IMR-90 (cell line): ENCODE measurements around the gene DENND6B. TPM values are rescaled to one million over a fixed set of nuclear protein-coding genes. Genes with fewer than 3 reads are reported as not detected.

Experiments used
- ATAC-seq: fragments of 200-7000 bp; cut with Tn5 transposase; 2 replicates; pipeline ENCODE4 v1.9.1; 2020; ENCODE audit warnings: low read depth, mild to moderate bottlenecking, moderate library complexity
- BruUV-seq: library from RNA; stranded (reverse); fragments of 400-500 nt; replicated peaks from 2 replicates; lab custom pipeline; 2021; lab: Mats Ljungman, UMichigan
- CTCF ChIA-PET: fragments of 300-600 bp; formaldehyde crosslinking; extraction: SDS; loops from one replicate; lab custom pipeline; 2021; ENCODE audit warnings: antibody characterized with exemption; lab: Yijun Ruan, JAX
- POLR2A ChIA-PET: fragments of 300-600 bp; sonication (Branson Sonifier 250); formaldehyde crosslinking; loops from one replicate; lab custom pipeline; 2022; ENCODE audit warnings: antibody characterized with exemption; ENCODE audit not compliant: unreplicated experiment; lab: Charles Lee
- DNase-seq: peaks from one replicate; pipeline ENCODE4 v3.0.0; 2013
- H2AFZ ChIP-seq: replicated peaks from 2 replicates; pipeline ENCODE3; 2013; ENCODE audit warnings: low read length, mild to moderate bottlenecking; ENCODE audit not compliant: poor library complexity
- H2AK5ac ChIP-seq: 2 replicates; pipeline ENCODE4 v1.6.1; 2013; ENCODE audit warnings: low read depth, low read length, inconsistent platforms
- H2AK9ac ChIP-seq: replicated peaks from 2 replicates; pipeline ENCODE3; 2013; ENCODE audit warnings: mild to moderate bottlenecking, low read depth, low read length, moderate library complexity; ENCODE audit not compliant: poor library complexity
- H2BK120ac ChIP-seq: 2 replicates; pipeline ENCODE4 v1.6.1; 2013; ENCODE audit warnings: low read depth, low read length, inconsistent platforms
- H2BK15ac ChIP-seq: 3 replicates; pipeline ENCODE4 v1.6.1; 2013; ENCODE audit warnings: low read depth, low read length, inconsistent platforms
- H2BK20ac ChIP-seq: 2 replicates; pipeline ENCODE4 v1.6.1; 2013; ENCODE audit warnings: low read depth, mild to moderate bottlenecking, inconsistent platforms, low read length, moderate library complexity
- H2BK5ac ChIP-seq: 2 replicates; pipeline ENCODE4 v1.6.1; 2013; ENCODE audit warnings: mild to moderate bottlenecking, low read depth, low read length, inconsistent platforms; ENCODE audit not compliant: poor library complexity, severe bottlenecking
- H3K14ac ChIP-seq: replicated peaks from 2 replicates; pipeline ENCODE4 v1.6.1; 2013; ENCODE audit warnings: low read depth, low read length, inconsistent platforms
- H3K18ac ChIP-seq: 2 replicates; pipeline ENCODE4 v1.6.1; 2013; ENCODE audit warnings: low read depth, low read length, control low read depth
- H3K23ac ChIP-seq: 2 replicates; pipeline ENCODE4 v1.6.1; 2013; ENCODE audit warnings: low read depth, low read length, inconsistent platforms
- H3K27ac ChIP-seq: 2 replicates; pipeline ENCODE4 v1.5.1; 2013; ENCODE audit warnings: mild to moderate bottlenecking, control low read depth, low read length; ENCODE audit not compliant: insufficient read depth
- H3K27me3 ChIP-seq: 2 replicates; pipeline ENCODE4 v1.6.1; 2013; ENCODE audit warnings: low read length; ENCODE audit not compliant: control insufficient read depth, insufficient read depth
- H3K36me3 ChIP-seq: 2 replicates; pipeline ENCODE4 v1.6.1; 2013; ENCODE audit warnings: low read length, mixed read lengths; ENCODE audit not compliant: control insufficient read depth, insufficient read depth
- H3K4ac ChIP-seq: 2 replicates; pipeline ENCODE4 v1.6.1; 2013; ENCODE audit warnings: low read depth, low read length, inconsistent platforms
- H3K4me1 ChIP-seq: 2 replicates; pipeline ENCODE4 v1.6.1; 2013; ENCODE audit warnings: low read length, mixed read lengths; ENCODE audit not compliant: control insufficient read depth, insufficient read depth
- H3K4me2 ChIP-seq: 2 replicates; pipeline ENCODE4 v1.6.1; 2013; ENCODE audit warnings: low read depth, mild to moderate bottlenecking, control low read depth, low read length, moderate library complexity
- H3K4me3 ChIP-seq: 2 replicates; pipeline ENCODE4 v1.5.1; 2013; ENCODE audit warnings: low read depth, mild to moderate bottlenecking, control low read depth, low read length, moderate library complexity; ENCODE audit not compliant: insufficient read depth
- H3K56ac ChIP-seq: 2 replicates; pipeline ENCODE4 v1.6.1; 2013; ENCODE audit warnings: low read length, inconsistent platforms; ENCODE audit not compliant: insufficient read depth; ENCODE audit errors: extremely low read depth
- H3K79me1 ChIP-seq, 2 experiments: 2 replicates each; pipeline ENCODE4 v1.6.1; 2013; ENCODE audit warnings: low read length in 2 of 2, inconsistent platforms in 1 of 2, low read depth in 1 of 2
- H3K9ac ChIP-seq: 2 replicates; pipeline ENCODE4 v1.6.1; 2013; ENCODE audit warnings: low read depth, low read length, control low read depth
- H3K9me1 ChIP-seq: 2 replicates; pipeline ENCODE4 v1.6.1; 2013; ENCODE audit warnings: low read length, inconsistent platforms; ENCODE audit not compliant: insufficient read depth
- H3K9me3 ChIP-seq: 2 replicates; pipeline ENCODE4 v1.6.1; 2013; ENCODE audit warnings: low read length; ENCODE audit not compliant: control insufficient read depth, insufficient read depth
- H4K20me1 ChIP-seq: 2 replicates; pipeline ENCODE4 v1.6.1; 2013; ENCODE audit warnings: low read length, inconsistent platforms; ENCODE audit not compliant: insufficient read depth
- H4K5ac ChIP-seq: 2 replicates; pipeline ENCODE4 v1.6.1; 2013; ENCODE audit warnings: mild to moderate bottlenecking, low read depth, low read length, control low read depth
- H4K8ac ChIP-seq, 2 experiments: 2 replicates each; pipeline ENCODE4 v1.6.1; 2013; ENCODE audit warnings: low read depth in 2 of 2, low read length in 2 of 2, control low read depth in 1 of 2, inconsistent platforms in 1 of 2
- H4K91ac ChIP-seq: 2 replicates; pipeline ENCODE4 v1.6.1; 2013; ENCODE audit warnings: low read depth, low read length, inconsistent platforms; ENCODE audit not compliant: insufficient read depth
- BHLHE40 ChIP-seq: fragments of 150-350 bp; IDR thresholded peaks from 2 replicates; pipeline ENCODE4 v1.6.1; 2016; ENCODE audit warnings: mild to moderate bottlenecking, low read depth, low read length
- CEBPB ChIP-seq: IDR thresholded peaks from 2 replicates; pipeline ENCODE4 v1.6.1; 2012; ENCODE audit warnings: low read depth, low read length, improper control_type of control experiment
- CHD1 ChIP-seq: IDR thresholded peaks from 2 replicates; pipeline ENCODE4 v1.6.1; 2012; ENCODE audit warnings: low read depth, low read length, improper control_type of control experiment
- CTCF ChIP-seq: conservative IDR thresholded peaks from 2 replicates; pipeline ENCODE4 v1.5.1; 2012; ENCODE audit warnings: mild to moderate bottlenecking, low read depth, low read length, improper control_type of control experiment
- ELK1 ChIP-seq: fragments of 150-350 bp; IDR thresholded peaks from 2 replicates; pipeline ENCODE4 v1.6.1; 2016; ENCODE audit warnings: low read depth, mild to moderate bottlenecking, low read length, moderate library complexity, borderline replicate concordance
- FOS ChIP-seq: fragments of 150-350 bp; IDR thresholded peaks from 2 replicates; pipeline ENCODE4 v1.6.1; 2016; ENCODE audit warnings: low read depth, low read length
- MAFK ChIP-seq: IDR thresholded peaks from 2 replicates; pipeline ENCODE4 v1.6.1; 2012; ENCODE audit warnings: low read depth, low read length, improper control_type of control experiment
- MAZ ChIP-seq: IDR thresholded peaks from 2 replicates; pipeline ENCODE4 v1.6.1; 2012; ENCODE audit warnings: low read depth, mild to moderate bottlenecking, low read length, improper control_type of control experiment, moderate library complexity, borderline replicate concordance
- MXI1 ChIP-seq: IDR thresholded peaks from 2 replicates; pipeline ENCODE4 v1.6.1; 2012; ENCODE audit warnings: low read depth, mild to moderate bottlenecking, low read length, moderate library complexity, borderline replicate concordance
- NFE2L2 ChIP-seq: fragments of 150-350 bp; IDR thresholded peaks from 2 replicates; pipeline ENCODE4 v1.6.1; 2016; ENCODE audit warnings: low read depth, mild to moderate bottlenecking, low read length
- POLR2A ChIP-seq: IDR thresholded peaks from 2 replicates; pipeline ENCODE4 v1.6.1; 2012; ENCODE audit warnings: mild to moderate bottlenecking, low read depth, low read length
- RAD21 ChIP-seq: IDR thresholded peaks from 2 replicates; pipeline ENCODE4 v1.6.1; 2012; ENCODE audit warnings: low read length, improper control_type of control experiment
- RCOR1 ChIP-seq: IDR thresholded peaks from 2 replicates; pipeline ENCODE4 v1.6.1; 2012; ENCODE audit warnings: mild to moderate bottlenecking, low read length, improper control_type of control experiment; ENCODE audit not compliant: insufficient replicate concordance
- RFX5 ChIP-seq: IDR thresholded peaks from 2 replicates; pipeline ENCODE4 v1.8.0; 2012; ENCODE audit warnings: low read depth, mild to moderate bottlenecking, low read length, moderate library complexity
- SMC3 ChIP-seq: fragments of 150-350 bp; IDR thresholded peaks from 2 replicates; pipeline ENCODE4 v1.6.1; 2016; ENCODE audit warnings: low read depth, mild to moderate bottlenecking, antibody characterized with exemption, low read length, moderate library complexity
- USF2 ChIP-seq: fragments of 150-350 bp; IDR thresholded peaks from 2 replicates; pipeline ENCODE4 v1.6.1; 2017; ENCODE audit warnings: mild to moderate bottlenecking, antibody characterized with exemption, low read length, low read depth
- WGBS, 2 experiments: methylation state at CpG; one replicate each; pipeline versions ENCODE4 v1.1.5 to v1.1.7; 2013; ENCODE audit warnings: missing lambda C conversion rate in 2 of 2; ENCODE audit not compliant: insufficient read length in 1 of 2; ENCODE audit errors: extremely low coverage in 2 of 2; 5-methylcytosine and 5-hydroxymethylcytosine counted together
- dilution Hi-C: fragments of 300-500 bp; cut with HindIII; formaldehyde crosslinking; loops from one replicate; pipeline ENCODE4 v1.14.3; 2018; ENCODE audit warnings: low sequenced_read_pairs; ENCODE audit not compliant: unreplicated experiment
- in situ Hi-C: fragments of 300-500 bp; cut with MboI; formaldehyde crosslinking; loops from 3 replicates; pipeline ENCODE4 v1.14.3; 2019; ENCODE audit warnings: low sequenced_read_pairs, inconsistent platforms, mixed read lengths
- intact Hi-C: fragments of 100-400 bp; cut with micrococcal nuclease; formaldehyde crosslinking; loops from 2 replicates; pipeline ENCODE4 v1.10.0; 2022
- polyA plus RNA-seq, 3 experiments: library from polyadenylated mRNA; depleted of rRNA; stranded (reverse); fragments of >200 nt; gene quantifications; 2 replicates each; pipeline ENCODE4 v1.2.3, GENCODE V29; 2012; ENCODE audit warnings: low replicate concordance in 1 of 3
- total RNA-seq: library from RNA; depleted of rRNA; stranded (reverse); fragments of >200 nt; gene quantifications from 2 replicates; pipeline ENCODE4 v1.2.3, GENCODE V29; 2012

Gene DENND6B
- total and polyA plus RNA-seq, 2 of the 4 experiments (the other 2 are of a cell fraction), result 0.36 to 4.9 TPM

- in situ Hi-C loops (no loop called here), dilution Hi-C loops (no loop called here), intact Hi-C loops (no loop called here)
- no peaks in the 10 kb centered on the region for H3K36me3 ChIP-seq
- no peak overlapping the region for H3K14ac ChIP-seq
- H2AK5ac ChIP-seq, result no peak overlapping the region
- no TSS peak for BruUV-seq
- no peak for TF ChIP-seq CTCF
- no peak for TF ChIP-seq RCOR1
- TF ChIP-seq CEBPB, result no peak
- no peak for TF ChIP-seq ELK1
- no peak for TF ChIP-seq MXI1
- no peak for TF ChIP-seq NFE2L2
- TF ChIP-seq CHD1, result no peak
- no peak for TF ChIP-seq POLR2A
- TF ChIP-seq MAFK, result no peak
- TF ChIP-seq USF2, result no peak
- no peak for TF ChIP-seq BHLHE40
- no peak for TF ChIP-seq MAZ
- TF ChIP-seq RAD21, result no peak
- no peak for TF ChIP-seq RFX5
- no peak for TF ChIP-seq SMC3
- no peak for TF ChIP-seq FOS
- no peak overlapping the region for H4K5ac ChIP-seq
- POLR2A ChIA-PET, result no interaction called here
- H3K56ac ChIP-seq, result no peak overlapping the region
- peaks cover 3% of the 10 kb centered on the region; the same call in 1 of the 2 replicates for H3K27me3 ChIP-seq
- H2BK20ac ChIP-seq, result no peak overlapping the region
- 0 out of 4 replicates have a peak, but pooled peaks cover 0 to 4% of the 10 kb centered on the region in 2 experiments for H3K79me1 ChIP-seq
- no peak overlapping the region for H3K27ac ChIP-seq
- peaks cover 5% of the 10 kb centered on the region; the same call in 1 of the 2 replicates for H4K20me1 ChIP-seq
- no peak overlapping the region for H3K4ac ChIP-seq
- peaks cover 3% of the 10 kb centered on the region; the same call in 1 of the 2 replicates for H3K9me1 ChIP-seq
- ATAC-seq (no peak), DNase-seq (no peak)
- no peak overlapping the region for H2AFZ ChIP-seq
- CTCF ChIA-PET, result no interaction called here
- no peak overlapping the region for H2AK9ac ChIP-seq
- no peak overlapping the region for H3K23ac ChIP-seq
- H3K4me3 ChIP-seq, result no peak overlapping the region
- H2BK120ac ChIP-seq, result no peak overlapping the region
- no peak overlapping the region for H2BK5ac ChIP-seq
- WGBS, 2 experiments, result no CpG with 5 or more reads among the region's 7 CpGs
- H3K9me3 ChIP-seq, result no peaks in the 10 kb centered on the region
- no peak overlapping the region for H2BK15ac ChIP-seq
- no peak overlapping the region for H4K8ac ChIP-seq
- H3K18ac ChIP-seq, result no peak overlapping the region
- H3K4me1 ChIP-seq, result peaks cover 11% of the 10 kb centered on the region
- no peak overlapping the region for H4K91ac ChIP-seq
- H3K4me2 ChIP-seq, result no peak overlapping the region
- H3K9ac ChIP-seq, result no peak overlapping the region
These were observed 13.8 kb downstream of the DENND6B start for GRCh38 chr22:50313021-50313420.
